WTC11 (cell line): ENCODE measurements around the gene GSK3B. TPM values are rescaled to one million over a fixed set of nuclear protein-coding genes. Genes with fewer than 3 reads are reported as not detected.
A peak's percentile ranks its signal among the peaks of the same experiment; 100 is the strongest.

Source experiments
- ATAC-seq: fragments of 200-7000 bp; cut with Tn5 transposase; 2 replicates; pipeline ENCODE4 v1.10.0; 2021; ENCODE audit warnings: mild to moderate bottlenecking, moderate library complexity
- CTCF ChIA-PET: fragments of 300-600 bp; sonication (Branson Sonifier 250); formaldehyde crosslinking; loops from one replicate; lab custom pipeline; 2021; ENCODE audit warnings: antibody characterized with exemption; lab: Charles Lee
- POLR2A ChIA-PET: fragments of 350-600 bp; sonication (Branson Sonifier 250); formaldehyde crosslinking; loops from one replicate; lab custom pipeline; 2021; ENCODE audit warnings: antibody characterized with exemption; lab: Charles Lee
- DNase-seq: peaks from one replicate; pipeline ENCODE4 v3.0.0; 2021; ENCODE audit warnings: low spot score
- H3K27ac Mint-ChIP-seq: 2 replicates; pipeline ENCODE4 v1.8.0; 2021; ENCODE audit warnings: mixed read lengths
- H3K27me3 Mint-ChIP-seq: 2 replicates; pipeline ENCODE4 v1.8.0; 2021; ENCODE audit warnings: low read depth, mild to moderate bottlenecking, moderate library complexity, mixed read lengths
- H3K36me3 Mint-ChIP-seq: 2 replicates; pipeline ENCODE4 v1.8.0; 2021; ENCODE audit warnings: mixed read lengths
- H3K4me1 Mint-ChIP-seq: 2 replicates; pipeline ENCODE4 v1.8.0; 2022; ENCODE audit warnings: mixed read lengths
- H3K4me3 Mint-ChIP-seq: 2 replicates; pipeline ENCODE4 v1.8.0; 2021; ENCODE audit warnings: mild to moderate bottlenecking, moderate library complexity, mixed read lengths
- H3K9me3 Mint-ChIP-seq: 2 replicates; pipeline ENCODE4 v1.8.0; 2021; ENCODE audit warnings: mixed read lengths
- AR ChIP-seq: fragments of 250-450 bp; sonication (Bioruptor Pico); IDR thresholded peaks from 2 replicates; pipeline ENCODE4 v1.9.0; 2021; ENCODE audit warnings: mild to moderate bottlenecking
- CBFB ChIP-seq: sonication (generic); formaldehyde crosslinking; IDR thresholded peaks from 2 replicates; pipeline ENCODE4 v1.8.1; 2022; ENCODE audit warnings: mild to moderate bottlenecking, low read depth, missing genetic modification reagents
- FOXP1 ChIP-seq: sonication (generic); formaldehyde crosslinking; IDR thresholded peaks from 2 replicates; pipeline ENCODE4 v1.8.0; 2022; ENCODE audit warnings: missing genetic modification reagents, mild to moderate bottlenecking, moderate library complexity, borderline replicate concordance
- GTF2I ChIP-seq: fragments of 250-450 bp; sonication (Bioruptor Pico); conservative IDR thresholded peaks from 2 replicates; pipeline ENCODE4 v1.4.0; 2021; ENCODE audit warnings: mild to moderate bottlenecking
- HMGA2 ChIP-seq: fragments of 250-450 bp; sonication (Bioruptor Pico); IDR thresholded peaks from 2 replicates; pipeline ENCODE4 v1.4.0; 2021; ENCODE audit warnings: mild to moderate bottlenecking, moderate library complexity
- HMGXB4 ChIP-seq: sonication (generic); formaldehyde crosslinking; IDR thresholded peaks from 2 replicates; pipeline ENCODE4 v1.8.1; 2023; ENCODE audit warnings: mild to moderate bottlenecking, moderate library complexity, missing genetic modification reagents
- MYBL2 ChIP-seq: sonication (generic); formaldehyde crosslinking; IDR thresholded peaks from 2 replicates; pipeline ENCODE4 v1.8.1; 2023; ENCODE audit warnings: mild to moderate bottlenecking, moderate library complexity, missing genetic modification reagents
- NFE2L1 ChIP-seq: sonication (generic); formaldehyde crosslinking; IDR thresholded peaks from 2 replicates; pipeline ENCODE4 v1.8.1; 2023; ENCODE audit warnings: missing genetic modification reagents
- NFYB ChIP-seq: sonication (generic); formaldehyde crosslinking; conservative IDR thresholded peaks from 2 replicates; pipeline ENCODE4 v1.8.0; 2022; ENCODE audit warnings: low read depth, missing genetic modification reagents
- NR2C2 ChIP-seq: sonication (generic); formaldehyde crosslinking; IDR thresholded peaks from 2 replicates; pipeline ENCODE4 v1.8.0; 2022; ENCODE audit warnings: mild to moderate bottlenecking, missing genetic modification reagents
- SMAD3 ChIP-seq: sonication (generic); formaldehyde crosslinking; IDR thresholded peaks from 2 replicates; pipeline ENCODE4 v1.8.0; 2022; ENCODE audit warnings: missing genetic modification reagents, mild to moderate bottlenecking, borderline replicate concordance
- SMAD4 ChIP-seq: sonication (generic); formaldehyde crosslinking; IDR thresholded peaks from 2 replicates; pipeline ENCODE4 v1.8.0; 2022; ENCODE audit warnings: mild to moderate bottlenecking, missing genetic modification reagents
- TP53 ChIP-seq: sonication (generic); formaldehyde crosslinking; IDR thresholded peaks from 2 replicates; pipeline ENCODE4 v1.8.1; 2023; ENCODE audit warnings: mild to moderate bottlenecking, missing genetic modification reagents
- ZBTB21 ChIP-seq: sonication (generic); formaldehyde crosslinking; IDR thresholded peaks from 2 replicates; pipeline ENCODE4 v1.8.1; 2023; ENCODE audit warnings: mild to moderate bottlenecking, missing genetic modification reagents, borderline replicate concordance
- ZNF232 ChIP-seq: sonication (generic); formaldehyde crosslinking; IDR thresholded peaks from 2 replicates; pipeline ENCODE4 v1.8.0; 2022; ENCODE audit warnings: mild to moderate bottlenecking, missing genetic modification reagents
- ZNF263 ChIP-seq: sonication (generic); formaldehyde crosslinking; IDR thresholded peaks from 2 replicates; pipeline ENCODE4 v1.8.1; 2022; ENCODE audit warnings: low read depth, mild to moderate bottlenecking, moderate library complexity, missing genetic modification reagents
- ZNF317 ChIP-seq: sonication (generic); formaldehyde crosslinking; IDR thresholded peaks from 2 replicates; pipeline ENCODE4 v1.8.1; 2023; ENCODE audit warnings: low read depth, mild to moderate bottlenecking, moderate library complexity, missing genetic modification reagents, borderline replicate concordance
- ZNF423 ChIP-seq: fragments of 250-450 bp; sonication (Bioruptor Pico); IDR thresholded peaks from 2 replicates; pipeline ENCODE4 v2.1.2; 2022; ENCODE audit warnings: mild to moderate bottlenecking, moderate library complexity
- ZNF425 ChIP-seq: fragments of 250-450 bp; sonication (Bioruptor Pico); conservative IDR thresholded peaks from 2 replicates; pipeline ENCODE4 v1.9.0; 2021; ENCODE audit warnings: mild to moderate bottlenecking
- ZNF671 ChIP-seq: fragments of 250-450 bp; sonication (Bioruptor Pico); IDR thresholded peaks from 2 replicates; pipeline ENCODE4 v1.8.0; 2021; ENCODE audit warnings: mild to moderate bottlenecking
- total RNA-seq: library from RNA; stranded (reverse); gene quantifications from 3 replicates; pipeline ENCODE4 v1.2.3, GENCODE V29; 2021
- TF ChIP-seq, protein P1 (sequence below): sonication (generic); formaldehyde crosslinking; IDR thresholded peaks from 2 replicates; pipeline ENCODE4 v1.8.0; 2022; ENCODE audit warnings: missing genetic modification reagents

Gene GSK3B
- total RNA-seq, 1 experiment from 2014 or later, result 48.9 TPM

GRCh38 chr3:120100711-120101110, 6.5 kb upstream of the GSK3B start:
- POLR2A ChIA-PET, result no interaction called here
- Mint-ChIP-seq H3K27ac (peak overlapping the region; percentile 76), H3K9me3 (no peaks in the 10 kb centered on the region), H3K27me3 (no peaks in the 10 kb centered on the region), H3K4me1 (peaks cover 15% of the 10 kb centered on the region), H3K4me3 (no peak overlapping the region), H3K36me3 (peaks cover 24% of the 10 kb centered on the region)
- ATAC-seq (no peak), DNase-seq (no peak)
- CTCF ChIA-PET, result interaction anchor here (1.3 kb wide), 1 partner anchor 209 kb away, joined by 3 read pairs; no protein-coding TSS in a partner anchor
- TF ChIP-seq SMAD3, result no peak
- no peak for TF ChIP-seq HMGA2 (CRISPR knock-in tag)
- TF ChIP-seq ZNF263 (CRISPR knock-in tag), result no peak
- no peak for TF ChIP-seq AR (CRISPR knock-in tag)

GRCh38 chr3:120098710-120099109, 4.5 kb upstream of the GSK3B start:
- no peak overlapping the region for H3K4me3 Mint-ChIP-seq
- H3K4me1 Mint-ChIP-seq, result peaks cover 15% of the 10 kb centered on the region
- peak overlapping the region; percentile 32; the same call in 1 of the 2 replicates for H3K27ac Mint-ChIP-seq
- ChIA-PET POLR2A (no interaction called here), CTCF (no interaction called here)
- H3K36me3 Mint-ChIP-seq, result peaks cover 24% of the 10 kb centered on the region
- TF ChIP-seq ZNF671 (no peak), NFYB (no peak), ZNF317 (CRISPR knock-in tag) (no peak), CBFB (CRISPR knock-in tag) (no peak), HMGXB4 (CRISPR knock-in tag) (no peak), ZNF232 (no peak), NR2C2 (no peak), FOXP1 (CRISPR knock-in tag) (no peak), SMAD4 (CRISPR knock-in tag) (no peak), ZBTB21 (CRISPR knock-in tag) (no peak), MYBL2 (no peak), NFE2L1 (CRISPR knock-in tag) (no peak), TP53 (no peak), ZNF425 (no peak), ZNF423 (CRISPR knock-in tag) (no peak), GTF2I (no peak), ZNF263 (CRISPR knock-in tag) (no peak)
- TF ChIP-seq, protein P1, sequence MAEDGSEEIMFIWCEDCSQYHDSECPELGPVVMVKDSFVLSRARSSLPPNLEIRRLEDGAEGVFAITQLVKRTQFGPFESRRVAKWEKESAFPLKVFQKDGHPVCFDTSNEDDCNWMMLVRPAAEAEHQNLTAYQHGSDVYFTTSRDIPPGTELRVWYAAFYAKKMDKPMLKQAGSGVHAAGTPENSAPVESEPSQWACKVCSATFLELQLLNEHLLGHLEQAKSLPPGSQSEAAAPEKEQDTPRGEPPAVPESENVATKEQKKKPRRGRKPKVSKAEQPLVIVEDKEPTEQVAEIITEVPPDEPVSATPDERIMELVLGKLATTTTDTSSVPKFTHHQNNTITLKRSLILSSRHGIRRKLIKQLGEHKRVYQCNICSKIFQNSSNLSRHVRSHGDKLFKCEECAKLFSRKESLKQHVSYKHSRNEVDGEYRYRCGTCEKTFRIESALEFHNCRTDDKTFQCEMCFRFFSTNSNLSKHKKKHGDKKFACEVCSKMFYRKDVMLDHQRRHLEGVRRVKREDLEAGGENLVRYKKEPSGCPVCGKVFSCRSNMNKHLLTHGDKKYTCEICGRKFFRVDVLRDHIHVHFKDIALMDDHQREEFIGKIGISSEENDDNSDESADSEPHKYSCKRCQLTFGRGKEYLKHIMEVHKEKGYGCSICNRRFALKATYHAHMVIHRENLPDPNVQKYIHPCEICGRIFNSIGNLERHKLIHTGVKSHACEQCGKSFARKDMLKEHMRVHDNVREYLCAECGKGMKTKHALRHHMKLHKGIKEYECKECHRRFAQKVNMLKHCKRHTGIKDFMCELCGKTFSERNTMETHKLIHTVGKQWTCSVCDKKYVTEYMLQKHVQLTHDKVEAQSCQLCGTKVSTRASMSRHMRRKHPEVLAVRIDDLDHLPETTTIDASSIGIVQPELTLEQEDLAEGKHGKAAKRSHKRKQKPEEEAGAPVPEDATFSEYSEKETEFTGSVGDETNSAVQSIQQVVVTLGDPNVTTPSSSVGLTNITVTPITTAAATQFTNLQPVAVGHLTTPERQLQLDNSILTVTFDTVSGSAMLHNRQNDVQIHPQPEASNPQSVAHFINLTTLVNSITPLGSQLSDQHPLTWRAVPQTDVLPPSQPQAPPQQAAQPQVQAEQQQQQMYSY (CRISPR knock-in tag), result no peak
- no peaks in the 10 kb centered on the region for H3K27me3 Mint-ChIP-seq
- H3K9me3 Mint-ChIP-seq, result no peaks in the 10 kb centered on the region
- ATAC-seq (no peak), DNase-seq (no peak)
